Measurements from ENCODE around the gene NAALADL2.
"Not testable (repeated sequence)": the region's sequence is repeated elsewhere in the genome, so short reads cannot be mapped to it uniquely, and the experiment has no call there.

NAALADL2 gene

DNA sequence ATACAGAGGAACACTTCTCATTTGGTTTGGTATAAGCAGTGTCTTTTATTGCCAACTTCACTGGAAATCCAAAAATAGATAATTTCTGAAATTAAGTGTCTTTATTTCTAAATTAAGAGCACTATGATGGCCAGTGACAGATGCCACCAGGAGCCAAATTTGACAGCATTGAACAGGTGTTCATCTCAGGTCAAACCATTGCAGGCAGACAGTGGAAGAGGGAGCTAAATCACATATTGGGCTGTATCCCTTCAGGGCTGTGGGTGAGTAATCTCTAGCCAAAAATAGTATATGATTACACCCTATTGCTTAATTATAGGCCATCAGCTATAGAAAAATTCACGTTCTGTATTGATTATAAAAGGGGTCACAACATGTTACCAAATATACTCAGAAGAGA lies 457.7 kb downstream of the NAALADL2 start:
- H3K4me3 ChIP-seq (ENCODE audit: low read depth, low read length) = no peak overlapping the region
- no peak for DNase-seq (ENCODE audit: low read depth)

DNA sequence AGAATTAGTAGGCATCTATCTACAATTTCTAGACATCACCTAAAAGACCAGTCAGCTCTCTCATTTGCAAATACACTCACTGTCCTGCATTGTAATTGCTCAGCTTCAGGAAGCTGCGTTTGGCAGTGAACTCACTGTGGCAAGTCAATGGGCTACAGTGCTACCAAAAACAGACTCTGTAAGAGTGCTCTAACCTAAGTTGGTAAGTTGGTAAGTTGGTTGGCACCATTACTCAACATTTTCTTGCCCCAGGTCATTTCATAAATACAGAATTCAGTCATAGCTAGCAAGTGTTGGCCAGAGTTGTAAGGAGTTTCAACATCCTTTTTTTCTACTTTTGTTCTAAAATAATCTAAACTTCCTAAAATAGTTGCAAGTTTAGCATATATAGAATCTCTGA lies 466.3 kb downstream of the NAALADL2 start:
- DNase-seq (ENCODE audit: low read depth) = no peak
- no peak overlapping the region for H3K4me3 ChIP-seq (ENCODE audit: low read depth, low read length)

DNA sequence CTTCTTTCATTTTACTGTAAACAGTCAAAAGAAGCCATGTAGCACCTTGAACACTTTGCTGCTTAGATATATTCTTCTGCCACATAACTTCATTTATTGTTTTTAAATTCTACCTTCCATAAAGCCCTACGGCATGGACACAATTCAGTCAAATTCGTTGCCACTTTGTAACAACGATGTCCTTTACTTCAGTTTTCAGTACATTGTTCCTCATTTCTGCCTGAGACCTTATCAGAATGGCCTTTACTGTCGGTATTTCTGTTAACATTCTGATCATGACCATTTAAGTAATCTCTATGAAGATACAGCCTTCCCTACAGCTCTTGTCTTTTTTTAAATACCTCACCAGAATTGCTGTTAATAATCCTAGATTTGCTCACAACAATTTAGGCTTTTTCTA lies 466.9 kb downstream of the NAALADL2 start:
- no peak overlapping the region for H3K4me3 ChIP-seq (ENCODE audit: low read depth, low read length)

DNA sequence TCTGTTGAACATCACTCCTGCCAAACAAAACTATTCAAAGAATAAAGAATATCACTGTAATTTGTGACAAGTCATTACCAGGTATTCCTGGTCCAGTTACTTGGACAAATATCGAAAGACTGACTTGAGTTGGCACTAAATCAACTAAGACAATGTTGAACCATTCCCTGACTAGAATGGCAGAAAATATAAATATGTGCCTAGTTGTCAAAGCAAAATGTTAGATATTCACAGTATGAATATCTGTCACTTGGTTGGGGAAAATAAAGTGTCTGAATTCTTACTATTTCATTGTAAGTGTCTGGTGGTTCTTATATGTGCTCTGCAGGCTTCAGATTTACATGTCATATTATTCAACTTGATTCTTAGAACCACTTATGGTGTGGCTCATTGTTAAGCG lies 470.2 kb downstream of the NAALADL2 start:
- DNase-seq (ENCODE audit: low read depth) = no peak
- no peak overlapping the region for H3K4me3 ChIP-seq (ENCODE audit: low read depth, low read length)

More for the DNA sequence above, 466.9 kb downstream of the NAALADL2 start:
- no peak for DNase-seq (ENCODE audit: low read depth)

DNA sequence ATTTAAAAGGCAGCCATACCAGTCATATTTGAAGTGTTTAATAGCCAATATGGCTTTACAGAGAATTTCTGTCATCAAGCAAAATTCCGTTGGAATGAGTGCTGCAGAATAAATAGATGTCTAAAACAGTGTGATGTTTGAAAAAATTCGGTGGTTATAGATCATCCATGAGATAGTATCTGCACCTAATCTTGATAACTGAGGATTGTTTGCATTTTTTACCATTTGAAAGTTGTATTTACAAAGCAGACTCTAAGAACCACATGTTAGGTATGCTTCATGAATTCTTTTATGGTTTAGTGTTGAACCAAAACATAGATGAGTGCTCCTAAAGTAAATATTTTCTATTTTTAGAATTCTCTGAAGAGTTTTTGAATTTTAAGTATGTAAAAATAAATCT lies 476.1 kb downstream of the NAALADL2 start:
- H3K4me3 ChIP-seq (ENCODE audit: low read depth, low read length) = no peak overlapping the region
- DNase-seq (ENCODE audit: low read depth) = no peak

DNA sequence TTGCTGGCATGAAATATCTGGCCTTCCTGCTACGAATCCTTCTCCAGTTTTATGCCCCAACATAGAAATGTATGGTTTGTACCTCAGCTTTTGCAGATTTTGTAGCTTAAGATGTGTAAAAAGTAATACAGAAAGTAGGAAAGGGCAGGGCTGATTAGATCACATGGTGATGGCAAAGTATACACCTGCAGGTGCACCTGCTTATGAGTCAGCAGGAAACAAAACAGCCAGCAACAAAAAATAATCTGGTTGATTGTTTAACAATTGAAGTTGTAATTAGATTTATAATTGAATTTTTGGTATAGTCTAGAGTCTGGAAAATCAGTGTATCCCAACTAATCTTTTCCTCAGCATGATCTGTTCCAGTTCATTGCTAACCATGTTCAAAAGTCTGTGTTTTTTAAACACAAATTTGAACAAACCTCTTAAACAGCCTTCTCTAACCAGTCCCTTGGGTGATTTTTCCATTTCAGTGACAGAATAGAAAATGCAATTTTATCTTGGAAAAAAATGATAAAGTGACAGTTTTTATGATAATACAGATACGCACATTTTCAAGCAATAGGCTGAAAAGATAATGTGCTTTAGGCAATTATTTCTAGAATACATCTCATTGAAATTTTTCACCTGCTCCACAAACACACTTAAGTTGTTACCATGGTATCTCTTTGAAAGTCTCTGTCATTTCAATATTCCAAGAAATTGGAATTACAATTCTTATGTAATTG lies 477.4 kb downstream of the NAALADL2 start:
- DNase-seq (ENCODE audit: low read depth) = no peak
- H3K4me3 ChIP-seq (ENCODE audit: low read depth, low read length) = no peak overlapping the region

DNA sequence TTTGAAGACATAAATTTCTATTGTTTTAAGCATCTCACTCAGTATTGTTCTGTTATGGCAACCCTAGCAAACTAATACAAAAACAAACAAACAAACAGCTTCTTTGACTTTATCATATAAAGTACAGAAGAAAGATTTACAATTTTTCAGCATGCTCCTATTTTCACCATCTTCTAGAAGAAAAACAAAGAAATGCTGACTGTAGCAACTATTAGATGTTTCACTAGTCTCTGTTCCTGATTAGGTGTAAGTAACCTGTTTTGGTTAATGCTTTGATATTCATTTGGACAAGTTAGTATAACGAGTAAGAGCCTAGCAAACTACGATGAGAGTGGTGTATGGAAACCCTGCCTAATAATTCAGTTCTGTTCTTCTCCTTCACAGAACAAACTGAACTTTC lies 478.5 kb downstream of the NAALADL2 start:
- DNase-seq (ENCODE audit: low read depth) = no peak
- no peak overlapping the region for H3K4me3 ChIP-seq (ENCODE audit: low read depth, low read length)

DNA sequence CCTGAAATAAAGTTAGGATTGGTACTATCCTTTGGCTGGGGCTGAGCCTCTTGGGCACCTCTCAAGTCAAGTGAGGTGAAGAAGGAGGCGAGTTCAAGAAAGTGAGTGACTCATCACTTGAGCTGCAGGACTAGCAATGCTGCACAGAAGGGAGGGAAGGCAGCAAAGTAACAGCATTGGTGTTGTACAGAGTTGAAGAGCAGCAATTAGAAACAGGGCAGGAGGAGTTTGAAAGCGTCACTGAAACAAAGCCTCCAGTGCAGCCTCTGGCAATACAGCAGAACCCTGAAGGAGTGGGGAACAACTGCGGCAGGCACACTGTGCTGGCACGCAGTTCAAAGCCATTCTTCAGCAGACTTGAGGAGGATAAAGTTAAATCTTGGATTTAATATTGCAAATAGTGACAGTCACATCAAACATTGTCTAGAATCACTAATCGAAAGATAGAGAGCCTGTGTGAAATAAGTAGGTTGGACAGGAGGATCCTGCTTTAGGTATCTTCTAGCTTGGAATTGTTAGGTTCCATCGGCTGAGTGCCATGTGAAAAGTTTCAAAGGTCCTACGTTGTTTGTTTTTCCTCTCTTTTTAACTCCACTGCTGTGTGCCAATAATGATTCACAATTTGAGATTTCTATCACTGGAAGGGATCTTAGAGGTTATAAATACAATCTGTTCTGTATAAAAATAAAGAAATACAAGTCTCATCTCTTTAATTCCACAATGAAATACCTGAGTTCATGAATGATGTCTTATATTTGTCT lies 479.8 kb downstream of the NAALADL2 start:
- H3K4me3 ChIP-seq (ENCODE audit: low read depth, low read length) = no peak overlapping the region
- DNase-seq (ENCODE audit: low read depth) = peak; percentile 31

DNA sequence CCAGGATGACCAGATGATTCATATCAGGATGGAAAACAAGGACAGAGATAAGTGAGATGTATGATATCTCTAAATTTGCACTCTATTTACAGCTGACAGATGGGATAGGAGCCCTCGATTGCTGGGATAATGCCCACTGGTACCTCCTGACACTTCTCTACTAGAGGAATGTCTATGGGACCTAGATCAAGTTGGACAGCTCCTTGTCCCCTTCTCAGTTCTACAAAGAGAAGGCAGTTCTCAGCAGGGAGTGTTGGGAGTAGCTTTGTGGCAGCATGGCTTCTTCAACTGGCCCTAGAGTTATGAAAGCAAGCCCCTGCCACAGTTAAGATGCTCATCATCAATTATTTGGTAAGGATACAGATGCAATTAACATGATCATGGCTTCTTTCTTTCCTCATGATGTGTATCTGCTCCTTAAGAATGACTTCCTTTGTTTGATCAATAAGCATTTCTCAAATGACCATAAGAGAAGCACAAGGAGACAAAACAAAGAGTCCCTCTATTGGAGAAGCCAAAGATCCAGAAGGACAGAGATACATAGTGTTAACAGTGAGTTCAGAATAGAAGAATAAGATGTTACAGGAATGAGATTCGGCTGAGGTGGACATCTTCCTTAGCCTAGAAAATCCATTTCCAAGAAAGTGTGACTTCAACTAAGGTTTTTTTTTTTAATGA lies 481.3 kb downstream of the NAALADL2 start:
- no peak overlapping the region for H3K4me3 ChIP-seq (ENCODE audit: low read depth, low read length)
- DNase-seq (ENCODE audit: low read depth) = no peak

DNA sequence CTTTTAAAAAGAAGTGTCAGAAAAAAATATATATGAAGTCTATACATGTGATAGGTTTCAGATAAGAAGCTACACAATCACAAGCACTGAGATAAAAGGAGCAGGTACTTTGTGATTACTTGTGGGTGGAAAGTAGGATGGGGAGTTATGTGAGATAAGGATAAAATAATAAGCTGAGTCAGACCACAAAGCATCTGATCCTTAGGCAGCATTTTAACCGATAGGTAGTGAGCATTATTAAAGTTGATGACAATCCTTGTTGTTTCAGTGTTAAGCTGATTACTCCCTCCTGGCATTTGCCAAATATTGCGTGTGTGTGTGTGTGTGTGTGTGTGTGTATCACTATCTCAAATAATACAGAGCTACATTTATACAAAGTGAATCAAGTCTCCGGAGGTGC lies 483.1 kb downstream of the NAALADL2 start:
- DNase-seq (ENCODE audit: low read depth) = no peak
- no peak overlapping the region for H3K4me3 ChIP-seq (ENCODE audit: low read depth, low read length)

DNA sequence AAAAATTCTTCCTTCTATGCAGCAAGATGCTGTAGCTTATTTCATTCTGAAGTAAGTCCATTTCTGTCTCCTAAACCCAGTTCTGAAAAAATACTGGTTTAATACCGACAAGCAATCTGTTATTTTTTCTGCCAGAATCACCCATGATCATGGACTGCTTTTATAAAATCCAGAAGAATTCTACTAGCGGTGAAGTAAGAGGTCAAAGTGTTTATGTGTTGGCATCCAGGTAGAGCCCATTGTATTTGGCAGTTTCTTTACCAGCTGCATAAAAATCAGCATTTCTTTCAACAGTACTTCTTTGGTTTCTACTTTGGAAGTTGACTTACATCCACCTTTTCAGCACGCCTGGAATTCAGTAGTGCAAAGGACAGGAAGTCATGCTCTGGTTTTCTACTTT lies 484.8 kb downstream of the NAALADL2 start:
- H3K4me3 ChIP-seq (ENCODE audit: low read depth, low read length) = no peak overlapping the region
- DNase-seq (ENCODE audit: low read depth) = no peak

DNA sequence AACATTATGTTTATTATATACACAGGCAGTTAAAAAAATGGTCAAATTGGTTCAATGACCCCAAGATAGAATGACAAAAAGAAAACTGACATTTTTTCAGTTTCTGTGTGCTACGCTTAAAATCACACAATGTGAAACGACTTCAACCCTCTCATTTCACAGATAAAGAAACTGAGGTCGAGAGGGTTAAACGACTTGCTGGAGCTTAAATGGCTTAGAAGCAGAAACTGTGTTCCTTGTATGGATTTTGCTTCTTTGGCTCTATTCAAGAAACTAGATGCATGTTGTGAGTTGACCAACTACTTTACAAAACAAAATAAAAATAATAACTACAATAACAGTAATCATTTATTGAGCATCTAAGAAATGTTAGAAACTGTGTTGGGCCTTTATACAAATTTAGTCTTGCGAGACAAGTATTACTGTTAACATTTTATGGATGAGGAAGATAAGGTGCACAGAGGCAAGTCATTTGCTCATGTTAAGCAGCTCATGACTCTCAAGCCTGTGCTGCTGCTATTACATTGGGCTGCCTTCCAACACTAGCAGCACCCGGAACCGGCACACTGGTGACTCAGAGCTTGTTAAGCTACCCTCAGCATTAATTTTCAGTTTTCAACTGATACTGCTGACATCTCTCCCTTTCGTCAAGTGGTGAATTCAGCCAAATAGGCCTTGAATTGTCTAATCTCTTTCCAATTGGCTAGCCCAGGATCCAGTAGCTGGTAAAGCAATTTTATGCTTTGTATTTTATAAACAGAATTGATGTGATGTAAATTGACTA lies 487.6 kb downstream of the NAALADL2 start:
- H3K4me3 ChIP-seq (ENCODE audit: low read depth, low read length) = no peak overlapping the region
- peak; percentile 92 for DNase-seq (ENCODE audit: low read depth)

DNA sequence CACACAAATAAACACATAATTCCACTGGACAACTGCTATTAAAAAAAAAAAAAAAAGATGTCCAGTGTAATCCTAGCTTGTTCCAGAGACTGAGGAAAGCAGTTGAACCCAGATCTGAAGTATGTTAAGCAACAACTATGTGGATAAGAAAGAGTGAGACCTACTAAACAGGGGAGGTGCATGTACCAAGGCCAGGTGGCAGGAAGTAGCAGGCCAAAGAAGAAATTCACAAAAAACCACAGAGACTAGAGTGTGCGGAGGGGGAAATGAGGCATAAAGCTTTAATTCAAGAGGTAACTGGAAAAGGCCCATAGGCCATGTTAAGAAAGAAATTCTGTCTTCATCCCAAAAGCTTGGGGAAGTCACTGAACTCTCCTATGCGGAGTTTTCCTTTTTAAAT lies 490.0 kb downstream of the NAALADL2 start:
- no peak for DNase-seq (ENCODE audit: low read depth)
- no peak overlapping the region for H3K4me3 ChIP-seq (ENCODE audit: low read depth, low read length)

DNA sequence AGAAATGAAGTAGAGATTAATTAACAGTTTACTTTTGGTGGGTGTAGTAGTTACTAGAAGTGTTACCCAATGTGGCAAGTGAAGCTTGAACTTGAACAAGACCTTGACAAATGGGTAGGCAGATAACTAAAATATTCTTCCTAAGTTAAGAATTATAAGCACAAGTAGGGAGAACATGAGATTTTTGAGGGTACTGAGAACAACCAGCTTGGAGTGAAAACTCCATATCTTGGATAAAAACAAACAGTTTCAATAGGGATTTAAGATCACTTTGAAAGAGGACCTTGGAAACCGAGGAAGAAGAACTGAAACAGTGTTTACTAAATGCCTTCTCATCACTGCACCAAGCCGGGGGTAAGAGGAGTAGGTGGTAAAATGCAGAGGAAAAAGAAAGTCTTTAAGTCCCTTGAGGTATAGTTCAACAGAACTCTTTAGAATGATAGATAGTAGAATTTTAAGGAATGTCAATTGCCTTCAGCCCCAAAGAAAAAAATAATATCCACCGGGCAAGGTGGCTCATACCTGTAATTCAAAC lies 496.7 kb downstream of the NAALADL2 start:
- H3K4me3 ChIP-seq (ENCODE audit: low read depth, low read length) = no peak overlapping the region
- no peak for DNase-seq (ENCODE audit: low read depth)

DNA sequence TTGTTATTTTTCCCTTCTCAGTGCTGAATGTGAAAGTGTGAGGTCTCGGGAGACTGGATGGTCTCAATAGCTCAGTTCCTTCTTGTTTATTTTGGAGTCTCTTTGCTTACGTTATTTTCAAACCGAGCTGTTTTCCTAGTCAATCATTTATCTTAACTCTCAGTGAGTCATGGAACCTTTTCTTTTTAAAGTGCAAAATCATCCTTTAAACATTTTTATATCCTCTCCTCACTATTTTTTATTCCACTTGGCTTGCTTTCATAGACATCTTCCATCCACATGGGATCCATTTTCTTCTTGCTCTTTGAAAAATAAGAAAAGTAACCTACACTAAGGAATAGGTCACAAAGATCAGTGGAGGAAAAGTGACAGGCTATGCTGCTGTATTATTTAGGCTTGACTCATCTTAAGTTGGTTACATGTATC lies 497.8 kb downstream of the NAALADL2 start:
- H3K4me3 ChIP-seq (ENCODE audit: low read depth, low read length) = no peak overlapping the region
- peak; percentile 15 for DNase-seq (ENCODE audit: low read depth)

DNA sequence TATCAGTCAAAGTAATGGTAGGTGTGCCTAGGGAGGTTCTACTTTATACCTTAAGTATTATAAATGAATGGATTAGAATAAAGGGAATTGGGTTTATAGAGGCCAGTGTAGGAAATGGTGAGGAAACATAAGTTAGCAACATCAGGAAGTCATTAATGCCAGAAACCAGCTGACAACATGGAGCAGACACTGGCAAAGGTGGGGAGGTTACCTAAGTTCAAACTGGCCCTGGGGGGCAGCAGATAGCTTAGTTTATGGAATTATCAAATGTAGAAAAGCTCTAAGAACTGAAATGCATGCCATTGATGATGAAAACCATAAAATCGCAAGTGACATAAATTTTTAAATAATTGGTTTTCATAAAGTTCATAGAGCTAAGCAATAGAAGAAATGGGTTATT lies 498.6 kb downstream of the NAALADL2 start:
- no peak overlapping the region for H3K4me3 ChIP-seq (ENCODE audit: low read depth, low read length)
- no peak for DNase-seq (ENCODE audit: low read depth)

DNA sequence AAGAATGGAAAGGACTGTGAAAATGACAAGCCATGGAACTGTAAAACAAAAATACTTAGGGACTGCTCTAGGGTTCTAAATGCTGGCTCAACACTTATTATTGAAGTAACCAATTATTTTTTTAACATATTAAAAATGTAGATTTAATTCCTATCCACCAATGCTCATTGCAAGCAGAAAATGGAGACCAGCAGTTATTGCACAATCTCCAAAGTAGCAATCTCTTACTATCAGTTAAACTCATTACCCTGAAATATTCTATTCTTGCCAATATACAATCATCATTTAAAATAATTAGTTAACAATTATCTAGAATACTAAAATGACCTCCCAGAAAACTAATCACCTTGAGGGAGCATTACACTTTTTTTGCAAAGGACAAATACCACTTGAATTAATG lies 499.8 kb downstream of the NAALADL2 start:
- DNase-seq (ENCODE audit: low read depth) = no peak
- no peak overlapping the region for H3K4me3 ChIP-seq (ENCODE audit: low read depth, low read length)

DNA sequence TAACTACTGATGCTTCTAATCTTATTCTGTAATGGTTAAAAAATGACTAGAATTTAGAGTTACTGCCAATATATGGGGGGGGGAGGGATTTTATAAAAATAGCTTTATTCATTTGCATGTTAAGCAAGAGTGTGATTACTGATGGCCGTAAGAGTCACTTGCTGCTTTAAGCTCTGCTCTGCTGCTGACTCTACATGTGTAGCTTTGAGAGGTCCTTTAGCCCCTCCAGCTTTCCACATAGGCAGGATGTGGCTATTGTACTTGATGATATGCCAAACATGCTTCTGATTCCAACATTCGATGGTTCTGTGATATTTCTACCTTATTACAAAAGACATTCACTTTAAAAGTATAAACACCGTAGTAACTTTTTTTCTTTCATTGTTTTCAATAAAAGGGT lies 511.3 kb downstream of the NAALADL2 start:
- peak; percentile 36 for DNase-seq (ENCODE audit: low read depth)

DNA sequence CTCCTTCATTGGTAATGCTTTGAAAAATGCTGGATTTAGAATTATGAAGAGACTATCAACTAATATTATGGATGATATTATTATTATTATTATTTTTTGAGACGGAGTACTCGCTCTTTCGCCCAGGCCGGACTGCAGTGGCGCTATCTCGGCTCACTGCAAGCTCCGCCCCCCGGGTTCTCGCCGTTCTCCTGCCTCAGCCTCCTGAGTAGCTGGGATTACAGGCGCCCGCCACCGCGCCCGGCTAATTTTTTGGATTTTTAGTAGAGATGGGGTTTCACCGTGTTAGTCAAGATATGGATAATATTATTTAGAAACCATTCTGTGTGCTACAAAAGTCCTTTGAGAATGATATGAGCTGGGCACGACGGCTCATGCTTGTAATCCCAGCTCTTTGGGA lies 512.1 kb downstream of the NAALADL2 start:
- H3K4me3 ChIP-seq (ENCODE audit: low read depth, low read length); DNase-seq (ENCODE audit: low read depth): not testable (repeated sequence)

More for the DNA sequence above, 511.3 kb downstream of the NAALADL2 start:
- not testable (repeated sequence) for H3K4me3 ChIP-seq (ENCODE audit: low read depth, low read length)

Data from skeletal muscle cell (primary cell).